Gastroesophageal sphincter (tissue), 4 donors: ENCODE data around the gene TMED4. TPM values are rescaled to one million over a fixed set of nuclear protein-coding genes. Genes with fewer than 3 reads are reported as not detected.

Source experiments
- ATAC-seq: fragments of 150-250 bp; one replicate; pipeline ENCODE4 v1.9.1; 2016; ENCODE audit warnings: mild to moderate bottlenecking, moderate library complexity
- H3K27ac ChIP-seq, 4 donors: fragments of 200-600 bp; sonication (generic) in 3 of 4; 1 replicate in 3 of 4; 2 replicates in 1 of 4; pipeline ENCODE4 v1.5.1; 2016 to 2019
- H3K27me3 ChIP-seq: fragments of 200-600 bp; sonication (generic); one replicate; pipeline ENCODE4 v1.5.1; 2019
- H3K36me3 ChIP-seq, 2 donors: fragments of 200-600 bp; sonication (generic); one replicate each; pipeline ENCODE4 v1.5.1; 2019; ENCODE audit warnings: control low read depth in 1 of 2
- H3K4me1 ChIP-seq, 3 donors: fragments of 200-600 bp; sonication (generic); 1 replicate in 2 of 3; 2 replicates in 1 of 3; pipeline ENCODE4 v1.5.1; 2016 to 2019; ENCODE audit warnings: control low read depth in 2 of 3
- H3K4me3 ChIP-seq, 2 donors: fragments of 200-600 bp; sonication (generic); one replicate each; pipeline ENCODE4 v1.5.1; 2019; ENCODE audit warnings: mild to moderate bottlenecking in 1 of 2, moderate library complexity in 1 of 2
- H3K9me3 ChIP-seq, 3 donors: fragments of 200-600 bp; sonication (generic); one replicate each; pipeline ENCODE4 v1.5.1; 2017 to 2019; ENCODE audit warnings: control low read depth in 2 of 3
- CTCF ChIP-seq, 4 experiments: fragments of 200-600 bp in 2 of 4; fragments of 450-650 bp in 2 of 4; sonication (generic) in 1 of 4; IDR thresholded peaks; one replicate each; pipeline ENCODE4 v1.5.1; 2017 to 2019; ENCODE audit warnings: antibody characterized with exemption in 4 of 4, mild to moderate bottlenecking in 2 of 4, moderate library complexity in 2 of 4
- EP300 ChIP-seq: sonication (generic); formaldehyde crosslinking; IDR thresholded peaks from one replicate; pipeline ENCODE4 v1.6.1; 2017; ENCODE audit warnings: antibody characterized with exemption, mild to moderate bottlenecking
- POLR2A ChIP-seq, 2 donors: fragments of 450-650 bp; IDR thresholded peaks; one replicate each; pipeline ENCODE4 v1.6.1; 2017; ENCODE audit warnings: antibody characterized with exemption in 2 of 2, mild to moderate bottlenecking in 2 of 2, moderate library complexity in 1 of 2
- POLR2AphosphoS5 ChIP-seq: sonication (generic); formaldehyde crosslinking; IDR thresholded peaks from one replicate; pipeline ENCODE4 v1.6.1; 2017; ENCODE audit warnings: antibody characterized with exemption
- WGBS, 2 donors: methylation state at CpG; one replicate each; pipeline ENCODE4 v1.1.5; 2018; ENCODE audit warnings: low coverage in 1 of 2; 5-methylcytosine and 5-hydroxymethylcytosine counted together
- total RNA-seq, 4 donors: library from RNA; depleted of rRNA; stranded (reverse); fragments of >200 nt; gene quantifications; one replicate each; pipeline ENCODE4 v1.1.0, GENCODE V29; 2016

TMED4 gene
- total RNA-seq, 4 donors from 2014 or later, result 124 to 193 (median 160) TPM

- H3K4me3 ChIP-seq, result no peak overlapping the region
- ATAC-seq, result no peak
- WGBS, 2 donors, result 100% methylated on average over 1 of the region's 5 CpGs; no CpG with 5 or more reads in 1 of the 2 donors
- H3K27ac ChIP-seq, result no peak overlapping the region
- no peaks in the 10 kb centered on the region for H3K27me3 ChIP-seq
- H3K36me3 ChIP-seq, result no peaks in the 10 kb centered on the region
- TF ChIP-seq POLR2AphosphoS5, result no peak
- no peak for TF ChIP-seq POLR2A (IDR thresholded peaks at IDR 0.05)
- TF ChIP-seq CTCF (IDR thresholded peaks at IDR 0.05), result no peak
- no peak for TF ChIP-seq EP300
- H3K9me3 ChIP-seq, result no peaks in the 10 kb centered on the region
- no peaks in the 10 kb centered on the region for H3K4me1 ChIP-seq
Observed at GRCh38 chr7:44540592-44541027, 41.4 kb downstream of the TMED4 start.

GRCh38 chr7:44539669-44540506 lies 42.1 kb downstream of the TMED4 start:
- TF ChIP-seq POLR2AphosphoS5, result no peak
- TF ChIP-seq POLR2A (IDR thresholded peaks at IDR 0.05), result no peak
- no peak for TF ChIP-seq EP300
- no peak for TF ChIP-seq CTCF (IDR thresholded peaks at IDR 0.05)
- Histone ChIP-seq H3K36me3 (no peaks in the 10 kb centered on the region), H3K27me3 (no peaks in the 10 kb centered on the region), H3K4me1 (no peaks in the 10 kb centered on the region), H3K27ac (no peak overlapping the region), H3K4me3 (no peak overlapping the region), H3K9me3 (no peaks in the 10 kb centered on the region)
- 76 to 94% methylated on average over 3 to 4 of the region's 27 CpGs for WGBS, 2 donors
- ATAC-seq, result no peak

- TF ChIP-seq CTCF (IDR thresholded peaks at IDR 0.05), result no peak
- no peak for TF ChIP-seq EP300
- TF ChIP-seq POLR2AphosphoS5, result no peak
- TF ChIP-seq POLR2A (IDR thresholded peaks at IDR 0.05), result no peak
- Histone ChIP-seq H3K4me1 (no peaks in the 10 kb centered on the region), H3K27me3 (no peaks in the 10 kb centered on the region), H3K4me3 (no peak overlapping the region), H3K9me3 (no peaks in the 10 kb centered on the region), H3K36me3 (no peaks in the 10 kb centered on the region), H3K27ac (no peak overlapping the region)
- no peak for ATAC-seq
- WGBS, 2 donors, result 81% methylated on average over 3 of the region's 32 CpGs; no CpG with 5 or more reads in 1 of the 2 donors
Observed at GRCh38 chr7:44538798-44539668, 43.0 kb downstream of the TMED4 start.

- H3K4me3 ChIP-seq, result no peak overlapping the region
- H3K27me3 ChIP-seq, result no peaks in the 10 kb centered on the region
- H3K9me3 ChIP-seq, result no peaks in the 10 kb centered on the region
- no peak for TF ChIP-seq POLR2AphosphoS5
- no peak for TF ChIP-seq POLR2A (IDR thresholded peaks at IDR 0.05)
- TF ChIP-seq CTCF (IDR thresholded peaks at IDR 0.05), result no peak
- TF ChIP-seq EP300, result no peak
- no peak for ATAC-seq
- no peaks in the 10 kb centered on the region for H3K4me1 ChIP-seq
- H3K36me3 ChIP-seq, result no peaks in the 10 kb centered on the region
- H3K27ac ChIP-seq, result no peak overlapping the region
- 82 to 100% methylated on average over 1 to 6 of the region's 17 CpGs for WGBS, 2 donors
Observed at GRCh38 chr7:44538093-44538797, 43.8 kb downstream of the TMED4 start.
